ENCODE results near the gene TLE5.
A peak's percentile ranks its signal among the peaks of the same experiment; 100 is the strongest.

The TLE5 gene

DNA sequence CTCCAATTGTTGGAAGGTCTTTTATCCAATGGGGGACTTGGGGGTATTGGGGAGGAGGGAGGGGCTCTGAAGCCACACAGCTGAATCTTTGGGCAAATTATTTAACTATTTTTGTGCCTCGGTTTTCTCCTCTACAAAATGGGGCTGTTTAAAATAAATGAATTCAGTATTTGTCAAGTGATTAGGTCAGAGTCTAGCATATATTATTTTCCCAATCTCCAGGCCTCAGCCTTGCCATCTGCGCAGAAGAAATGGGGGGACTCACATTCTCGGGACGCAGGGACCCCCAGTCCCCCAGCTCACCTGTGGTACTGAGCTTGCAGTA, 1.5 kb downstream of the TLE5 start:
- H3K9ac ChIP-seq, result no peak overlapping the region
- H3K27me3 ChIP-seq (ENCODE audit: insufficient read depth, low read depth), result no peaks in the 10 kb centered on the region
- no peak overlapping the region for H2AFZ ChIP-seq (ENCODE audit: low read depth)
- H4K20me1 ChIP-seq (ENCODE audit: insufficient read depth), result no peaks in the 10 kb centered on the region
- no peak overlapping the region for H3K27ac ChIP-seq
- TF ChIP-seq, protein P1, sequence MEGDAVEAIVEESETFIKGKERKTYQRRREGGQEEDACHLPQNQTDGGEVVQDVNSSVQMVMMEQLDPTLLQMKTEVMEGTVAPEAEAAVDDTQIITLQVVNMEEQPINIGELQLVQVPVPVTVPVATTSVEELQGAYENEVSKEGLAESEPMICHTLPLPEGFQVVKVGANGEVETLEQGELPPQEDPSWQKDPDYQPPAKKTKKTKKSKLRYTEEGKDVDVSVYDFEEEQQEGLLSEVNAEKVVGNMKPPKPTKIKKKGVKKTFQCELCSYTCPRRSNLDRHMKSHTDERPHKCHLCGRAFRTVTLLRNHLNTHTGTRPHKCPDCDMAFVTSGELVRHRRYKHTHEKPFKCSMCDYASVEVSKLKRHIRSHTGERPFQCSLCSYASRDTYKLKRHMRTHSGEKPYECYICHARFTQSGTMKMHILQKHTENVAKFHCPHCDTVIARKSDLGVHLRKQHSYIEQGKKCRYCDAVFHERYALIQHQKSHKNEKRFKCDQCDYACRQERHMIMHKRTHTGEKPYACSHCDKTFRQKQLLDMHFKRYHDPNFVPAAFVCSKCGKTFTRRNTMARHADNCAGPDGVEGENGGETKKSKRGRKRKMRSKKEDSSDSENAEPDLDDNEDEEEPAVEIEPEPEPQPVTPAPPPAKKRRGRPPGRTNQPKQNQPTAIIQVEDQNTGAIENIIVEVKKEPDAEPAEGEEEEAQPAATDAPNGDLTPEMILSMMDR (conservative IDR thresholded peaks at IDR 0.05; ENCODE audit: low read depth, low read length), result no peak
- no peaks in the 10 kb centered on the region for H3K36me3 ChIP-seq (ENCODE audit: insufficient read depth)
- peaks cover 8% of the 10 kb centered on the region for H3K4me1 ChIP-seq (ENCODE audit: low read depth, poor library complexity, severe bottlenecking)
- peaks cover 5% of the 10 kb centered on the region; the same call in 1 of the 2 replicates for H3K79me2 ChIP-seq (ENCODE audit: insufficient read depth, low read depth)
- no peak overlapping the region for H3K4me3 ChIP-seq (IDR thresholded peaks at IDR 0.05; ENCODE audit: insufficient read depth, low read depth, low read length)
- peak overlapping the region; percentile 33 for H3K4me2 ChIP-seq

DNA sequence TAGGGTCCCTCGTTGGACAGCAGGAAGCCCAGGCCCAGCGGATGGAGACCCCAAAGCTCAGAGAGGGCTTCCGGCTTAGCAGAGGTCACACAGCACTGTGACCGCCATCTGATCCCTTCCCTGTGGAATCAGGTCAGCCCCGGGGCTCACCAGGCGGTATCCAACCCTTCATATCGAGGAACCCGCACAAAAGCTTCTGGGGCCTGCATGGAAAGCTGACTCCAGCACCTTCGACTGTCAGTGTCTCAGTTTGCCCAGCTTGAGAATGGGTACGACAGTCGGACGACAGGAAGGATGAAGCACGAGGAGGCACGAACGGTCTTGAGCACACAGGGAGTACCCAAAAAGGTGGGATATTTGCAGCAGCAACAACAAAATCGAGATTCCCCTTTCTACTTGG, 2.6 kb downstream of the TLE5 start:
- Histone ChIP-seq H3K4me3 (IDR thresholded peaks at IDR 0.05; ENCODE audit: insufficient read depth, low read depth, low read length) (no peak overlapping the region), H3K9ac (no peak overlapping the region), H3K79me2 (ENCODE audit: insufficient read depth, low read depth) (peaks cover 5% of the 10 kb centered on the region; the same call in 1 of the 2 replicates)

DNA sequence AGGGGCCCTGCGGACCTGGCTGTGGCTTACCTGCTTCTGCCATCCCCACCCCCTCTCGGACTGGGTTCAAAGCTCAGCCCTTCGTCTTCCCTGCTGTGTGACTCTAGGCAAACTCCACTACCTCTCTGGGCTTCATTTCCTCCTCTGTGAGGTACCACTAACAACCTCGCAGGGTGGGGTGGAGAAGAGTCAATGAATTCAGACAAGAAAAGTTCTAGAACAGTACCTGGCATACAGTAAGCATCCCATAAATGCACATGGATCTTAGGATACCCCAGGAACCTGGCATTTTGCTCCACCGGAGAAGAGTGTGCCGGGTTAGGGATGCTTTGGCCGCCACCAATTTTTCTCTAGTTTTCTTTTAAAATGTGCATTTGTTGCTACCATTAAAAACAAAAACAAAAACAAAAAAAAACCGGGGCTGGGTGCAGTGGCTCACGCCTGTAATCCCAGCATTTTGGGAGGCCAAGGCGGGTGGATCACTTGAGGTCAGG, 3.4 kb downstream of the TLE5 start:
- H3K27me3 ChIP-seq (ENCODE audit: insufficient read depth, low read depth), result no peaks in the 10 kb centered on the region
- peaks cover 8% of the 10 kb centered on the region for H3K4me1 ChIP-seq (ENCODE audit: low read depth, poor library complexity, severe bottlenecking)
- H3K4me2 ChIP-seq, result no peak overlapping the region
- H3K27ac ChIP-seq, result no peak overlapping the region
- H3K9ac ChIP-seq, result no peak overlapping the region
- no peaks in the 10 kb centered on the region for H3K36me3 ChIP-seq (ENCODE audit: insufficient read depth)
- H4K20me1 ChIP-seq (ENCODE audit: insufficient read depth), result no peaks in the 10 kb centered on the region
- H2AFZ ChIP-seq (ENCODE audit: low read depth), result no peak overlapping the region
- H3K4me3 ChIP-seq (IDR thresholded peaks at IDR 0.05; ENCODE audit: insufficient read depth, low read depth, low read length), result no peak overlapping the region
- TF ChIP-seq, protein P1 (conservative IDR thresholded peaks at IDR 0.05; ENCODE audit: low read depth, low read length), result no peak
- H3K79me2 ChIP-seq (ENCODE audit: insufficient read depth, low read depth), result peaks cover 5% of the 10 kb centered on the region; the same call in 1 of the 2 replicates

More for the DNA sequence above, 2.6 kb downstream of the TLE5 start:
- Histone ChIP-seq H3K27me3 (ENCODE audit: insufficient read depth, low read depth) (no peaks in the 10 kb centered on the region), H3K4me2 (no peak overlapping the region), H4K20me1 (ENCODE audit: insufficient read depth) (no peaks in the 10 kb centered on the region), H2AFZ (ENCODE audit: low read depth) (no peak overlapping the region), H3K36me3 (ENCODE audit: insufficient read depth) (no peaks in the 10 kb centered on the region), H3K27ac (no peak overlapping the region), H3K4me1 (ENCODE audit: low read depth, poor library complexity, severe bottlenecking) (peaks cover 8% of the 10 kb centered on the region)
- TF ChIP-seq, protein P1 (conservative IDR thresholded peaks at IDR 0.05; ENCODE audit: low read depth, low read length), result no peak

DNA sequence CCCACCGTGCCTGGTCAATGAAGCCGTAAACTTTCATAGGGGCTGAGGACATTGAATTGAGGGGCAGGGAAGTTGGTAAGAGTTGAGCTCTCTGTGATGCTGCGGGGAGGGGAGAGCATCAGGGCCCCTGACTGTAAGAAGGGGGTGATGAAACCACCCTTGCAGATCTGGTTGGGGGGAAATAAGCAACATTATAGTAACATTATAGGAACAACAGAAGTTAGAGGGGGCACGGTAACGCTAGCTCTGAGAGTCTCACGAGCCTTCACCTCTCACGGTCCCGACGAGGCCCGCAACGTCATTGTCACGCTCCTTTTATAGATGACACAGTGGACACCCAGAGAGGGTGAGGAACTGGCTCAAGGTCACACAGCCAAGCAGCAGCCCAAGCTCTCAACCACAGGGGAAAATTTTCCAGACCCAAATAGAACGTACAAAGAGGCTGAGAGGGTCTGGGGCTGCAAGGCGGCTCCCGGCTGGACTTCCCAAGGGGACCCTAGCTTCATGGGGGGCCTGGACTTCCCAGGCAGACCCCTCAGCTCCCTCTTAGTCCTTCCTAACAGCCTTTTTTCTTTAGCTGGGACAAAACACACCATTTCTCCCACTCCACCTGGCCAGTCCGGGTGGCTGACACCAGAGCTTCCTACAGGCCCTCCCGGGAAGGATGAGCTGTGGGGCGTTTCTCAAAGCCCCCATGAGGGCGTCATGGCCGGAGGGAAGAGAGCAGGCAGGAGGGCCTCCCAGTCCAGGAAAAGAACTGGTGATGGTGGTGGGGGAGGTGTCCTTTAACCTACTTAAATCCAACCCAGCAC, 4.1 kb downstream of the TLE5 start:
- H4K20me1 ChIP-seq (ENCODE audit: insufficient read depth), result no peaks in the 10 kb centered on the region
- no peak overlapping the region for H3K4me2 ChIP-seq
- peaks cover 5% of the 10 kb centered on the region; the same call in 1 of the 2 replicates for H3K79me2 ChIP-seq (ENCODE audit: insufficient read depth, low read depth)
- H2AFZ ChIP-seq (ENCODE audit: low read depth), result no peak overlapping the region
- H3K9ac ChIP-seq, result no peak overlapping the region
- H3K27me3 ChIP-seq (ENCODE audit: insufficient read depth, low read depth), result no peaks in the 10 kb centered on the region
- H3K36me3 ChIP-seq (ENCODE audit: insufficient read depth), result no peaks in the 10 kb centered on the region
- no peak overlapping the region for H3K27ac ChIP-seq
- H3K4me1 ChIP-seq (ENCODE audit: low read depth, poor library complexity, severe bottlenecking), result peaks cover 3% of the 10 kb centered on the region
- H3K4me3 ChIP-seq (IDR thresholded peaks at IDR 0.05; ENCODE audit: insufficient read depth, low read depth, low read length), result no peak overlapping the region
- TF ChIP-seq, protein P1 (conservative IDR thresholded peaks at IDR 0.05; ENCODE audit: low read depth, low read length), result no peak

Measured in KMS-11 (cell line).